ENCODE measurements around the gene PLEKHA7. TPM values are rescaled to one million over a fixed set of nuclear protein-coding genes. Genes with fewer than 3 reads are reported as not detected.

The PLEKHA7 gene
- total RNA-seq, 1 donor from 2014 or later = 45.9 TPM

DNA sequence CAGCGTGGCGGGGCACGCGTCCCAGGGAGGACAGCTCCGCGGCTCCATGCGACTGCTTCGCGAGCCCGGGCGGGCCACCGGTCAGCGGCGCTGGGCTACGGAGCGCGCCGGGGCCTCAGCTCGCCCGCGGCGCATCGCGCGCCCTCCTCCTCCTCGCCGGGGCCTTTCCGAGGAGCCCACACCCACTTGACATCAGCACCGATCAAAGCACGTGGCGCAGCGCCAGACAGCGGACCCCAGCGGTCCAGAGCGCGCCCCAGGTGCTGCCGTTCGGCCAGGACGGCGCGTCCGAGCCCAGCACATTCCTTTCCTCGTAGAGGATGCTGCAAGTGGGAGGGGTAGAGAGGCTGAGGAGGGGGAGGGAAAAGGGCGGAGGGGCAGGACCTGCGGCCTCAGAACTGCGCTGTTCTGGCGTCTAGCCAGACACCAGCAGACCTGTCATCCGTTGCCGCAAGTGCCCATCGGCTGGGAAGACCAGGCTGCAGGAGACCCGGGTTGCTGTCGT lies 88.6 kb downstream of the PLEKHA7 start:
- no peak for DNase-seq (ENCODE audit: extremely low spot score in 2 of 2)
- Histone ChIP-seq H3K9me3 (no peaks in the 10 kb centered on the region), H3K36me3 (no peaks in the 10 kb centered on the region), H3K4me3 (peak overlapping the region; percentile 35 to 49), H3K27ac (peak overlapping the region; percentile 20), H3K27me3 (no peaks in the 10 kb centered on the region), H3K4me1 (peaks cover 22% of the 10 kb centered on the region)
- intact Hi-C loops (cut with DNase I) = no loop called here
- TF ChIP-seq POLR2AphosphoS5 (IDR thresholded peaks at IDR 0.05; ENCODE audit: insufficient read depth in 1 of 2, low read depth in 1 of 2) (no peak), POLR2A (IDR thresholded peaks at IDR 0.05) (no peak)
- TF ChIP-seq, protein P1, sequence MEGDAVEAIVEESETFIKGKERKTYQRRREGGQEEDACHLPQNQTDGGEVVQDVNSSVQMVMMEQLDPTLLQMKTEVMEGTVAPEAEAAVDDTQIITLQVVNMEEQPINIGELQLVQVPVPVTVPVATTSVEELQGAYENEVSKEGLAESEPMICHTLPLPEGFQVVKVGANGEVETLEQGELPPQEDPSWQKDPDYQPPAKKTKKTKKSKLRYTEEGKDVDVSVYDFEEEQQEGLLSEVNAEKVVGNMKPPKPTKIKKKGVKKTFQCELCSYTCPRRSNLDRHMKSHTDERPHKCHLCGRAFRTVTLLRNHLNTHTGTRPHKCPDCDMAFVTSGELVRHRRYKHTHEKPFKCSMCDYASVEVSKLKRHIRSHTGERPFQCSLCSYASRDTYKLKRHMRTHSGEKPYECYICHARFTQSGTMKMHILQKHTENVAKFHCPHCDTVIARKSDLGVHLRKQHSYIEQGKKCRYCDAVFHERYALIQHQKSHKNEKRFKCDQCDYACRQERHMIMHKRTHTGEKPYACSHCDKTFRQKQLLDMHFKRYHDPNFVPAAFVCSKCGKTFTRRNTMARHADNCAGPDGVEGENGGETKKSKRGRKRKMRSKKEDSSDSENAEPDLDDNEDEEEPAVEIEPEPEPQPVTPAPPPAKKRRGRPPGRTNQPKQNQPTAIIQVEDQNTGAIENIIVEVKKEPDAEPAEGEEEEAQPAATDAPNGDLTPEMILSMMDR (IDR thresholded peaks at IDR 0.05) = no peak

- DNase-seq (ENCODE audit: extremely low spot score in 2 of 2) = no peak
- TF ChIP-seq, protein P1 (IDR thresholded peaks at IDR 0.05) = no peak
- TF ChIP-seq POLR2A (IDR thresholded peaks at IDR 0.05) (no peak), POLR2AphosphoS5 (IDR thresholded peaks at IDR 0.05; ENCODE audit: insufficient read depth in 1 of 2, low read depth in 1 of 2) (no peak)
- H3K9me3 ChIP-seq = no peaks in the 10 kb centered on the region
- intact Hi-C loops (cut with DNase I) = no loop called here
- peak overlapping the region; percentile 20 for H3K27ac ChIP-seq
- H3K4me1 ChIP-seq = peaks cover 22% of the 10 kb centered on the region
- no peaks in the 10 kb centered on the region for H3K27me3 ChIP-seq
- H3K36me3 ChIP-seq = no peaks in the 10 kb centered on the region
- peak overlapping the region; percentile 35 to 49 for H3K4me3 ChIP-seq
Measured at GRCh38 chr11:16924826-16925560, 89.2 kb downstream of the PLEKHA7 start.

GRCh38 chr11:16924462-16924825 lies 89.8 kb downstream of the PLEKHA7 start:
- intact Hi-C loops (cut with DNase I) = no loop called here
- TF ChIP-seq POLR2A (IDR thresholded peaks at IDR 0.05) (no peak), POLR2AphosphoS5 (IDR thresholded peaks at IDR 0.05; ENCODE audit: insufficient read depth in 1 of 2, low read depth in 1 of 2) (no peak)
- TF ChIP-seq, protein P1 (IDR thresholded peaks at IDR 0.05) = no peak
- Histone ChIP-seq H3K9me3 (no peaks in the 10 kb centered on the region), H3K4me3 (peak overlapping the region; percentile 35 to 49), H3K4me1 (peaks cover 23% of the 10 kb centered on the region), H3K27ac (no peak overlapping the region), H3K36me3 (no peaks in the 10 kb centered on the region), H3K27me3 (no peaks in the 10 kb centered on the region)
- DNase-seq (ENCODE audit: extremely low spot score in 2 of 2) = no peak

DNA sequence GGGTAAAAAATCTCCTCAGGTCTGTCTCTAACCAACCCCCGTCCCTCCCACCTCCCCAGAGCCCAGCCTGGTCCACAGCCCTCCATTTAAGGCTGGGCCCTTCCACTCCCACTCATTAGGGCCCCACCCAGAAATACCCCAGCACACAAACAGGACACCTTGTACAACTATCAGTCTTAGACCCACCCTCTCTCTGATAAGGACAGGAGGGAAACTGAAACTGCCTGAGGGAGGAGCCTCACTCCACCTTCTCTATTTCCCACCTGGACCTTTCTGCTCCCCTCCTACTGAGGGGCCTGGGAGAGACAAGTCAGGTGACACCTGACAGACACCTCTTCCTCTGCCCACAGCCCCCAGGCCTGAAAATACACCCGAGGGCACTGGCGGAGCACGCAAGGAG lies 90.2 kb downstream of the PLEKHA7 start:
- Histone ChIP-seq H3K27ac (no peak overlapping the region), H3K9me3 (no peaks in the 10 kb centered on the region), H3K36me3 (no peaks in the 10 kb centered on the region), H3K4me1 (peaks cover 28% of the 10 kb centered on the region), H3K27me3 (no peaks in the 10 kb centered on the region), H3K4me3 (peak overlapping the region in 1 of 2 donors; percentile 49)
- intact Hi-C loops (cut with DNase I) = no loop called here
- no peak for DNase-seq (ENCODE audit: extremely low spot score in 2 of 2)
- TF ChIP-seq POLR2AphosphoS5 (IDR thresholded peaks at IDR 0.05; ENCODE audit: insufficient read depth in 1 of 2, low read depth in 1 of 2) = no peak
- TF ChIP-seq POLR2A (IDR thresholded peaks at IDR 0.05) = no peak
- TF ChIP-seq, protein P1 (IDR thresholded peaks at IDR 0.05) = no peak

- Histone ChIP-seq H3K4me3 (no peak overlapping the region), H3K27me3 (no peaks in the 10 kb centered on the region), H3K4me1 (peaks cover 31% of the 10 kb centered on the region), H3K36me3 (no peaks in the 10 kb centered on the region), H3K9me3 (no peaks in the 10 kb centered on the region), H3K27ac (no peak overlapping the region)
- TF ChIP-seq, protein P1 (IDR thresholded peaks at IDR 0.05) = no peak
- TF ChIP-seq POLR2A (IDR thresholded peaks at IDR 0.05) = no peak
- TF ChIP-seq POLR2AphosphoS5 (IDR thresholded peaks at IDR 0.05; ENCODE audit: insufficient read depth in 1 of 2, low read depth in 1 of 2) = no peak
- intact Hi-C loops (cut with DNase I) = no loop called here
- no peak for DNase-seq (ENCODE audit: extremely low spot score in 2 of 2)
Measured at GRCh38 chr11:16921668-16922067, 92.5 kb downstream of the PLEKHA7 start.

Data from vagina (tissue), 2 donors.